T47D (cell line): ENCODE data around the gene FRK.
"Not testable (repeated sequence)": the region's sequence is repeated elsewhere in the genome, so short reads cannot be mapped to it uniquely, and the experiment has no call there.

Experiments
- DNase-seq, 2 experiments: peaks; one replicate each; pipeline versions ENCODE4 v3.0.0 to v3.0.0-alpha.2; 2011 to 2012; ENCODE audit warnings: low read depth in 1 of 2, low spot score in 1 of 2
- JUND ChIP-seq: IDR thresholded peaks from 2 replicates; pipeline ENCODE4 v1.6.1; 2012; ENCODE audit warnings: low read depth
- in situ Hi-C: cut with HindIII; loops from 2 replicates; pipeline ENCODE4 v1.10.0; 2016; ENCODE audit warnings: low sequenced_read_pairs, low pct_unique_long_range_greater_than_20kb

The FRK gene

DNA sequence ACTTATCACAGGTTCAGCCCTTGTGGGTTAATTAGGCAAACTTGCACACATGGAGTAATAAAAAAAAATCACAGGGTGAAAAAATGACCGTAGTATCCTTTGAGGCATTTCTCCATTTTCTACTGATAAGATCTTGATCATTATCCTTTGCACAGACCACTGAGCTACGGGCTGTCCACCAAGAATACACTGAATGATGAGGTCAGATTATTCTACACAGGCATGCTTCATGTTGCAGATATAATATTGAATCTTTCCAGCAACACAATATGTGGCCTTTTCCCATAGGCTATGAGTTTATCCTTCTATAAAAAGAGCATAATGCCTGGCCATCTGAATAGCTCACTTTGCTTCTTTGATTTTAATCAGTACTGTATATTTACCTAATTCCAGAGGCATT is 168.9 kb downstream of the FRK start:
- TF ChIP-seq JUND = no peak
- DNase-seq = no peak
- in situ Hi-C loops = no loop called here

GRCh38 chr6:115891111-115891669 is 169.5 kb downstream of the FRK start:
- DNase-seq = no peak
- in situ Hi-C loops = no loop called here
- no peak for TF ChIP-seq JUND

GRCh38 chr6:115890238-115890637 is 170.5 kb downstream of the FRK start:
- no peak for DNase-seq
- in situ Hi-C loops = no loop called here
- TF ChIP-seq JUND = no peak

GRCh38 chr6:115888687-115889470 is 171.8 kb downstream of the FRK start:
- in situ Hi-C loops, DNase-seq: not testable (repeated sequence)

GRCh38 chr6:115887891-115888290 is 172.8 kb downstream of the FRK start:
- in situ Hi-C loops = no loop called here
- TF ChIP-seq JUND = no peak

DNA sequence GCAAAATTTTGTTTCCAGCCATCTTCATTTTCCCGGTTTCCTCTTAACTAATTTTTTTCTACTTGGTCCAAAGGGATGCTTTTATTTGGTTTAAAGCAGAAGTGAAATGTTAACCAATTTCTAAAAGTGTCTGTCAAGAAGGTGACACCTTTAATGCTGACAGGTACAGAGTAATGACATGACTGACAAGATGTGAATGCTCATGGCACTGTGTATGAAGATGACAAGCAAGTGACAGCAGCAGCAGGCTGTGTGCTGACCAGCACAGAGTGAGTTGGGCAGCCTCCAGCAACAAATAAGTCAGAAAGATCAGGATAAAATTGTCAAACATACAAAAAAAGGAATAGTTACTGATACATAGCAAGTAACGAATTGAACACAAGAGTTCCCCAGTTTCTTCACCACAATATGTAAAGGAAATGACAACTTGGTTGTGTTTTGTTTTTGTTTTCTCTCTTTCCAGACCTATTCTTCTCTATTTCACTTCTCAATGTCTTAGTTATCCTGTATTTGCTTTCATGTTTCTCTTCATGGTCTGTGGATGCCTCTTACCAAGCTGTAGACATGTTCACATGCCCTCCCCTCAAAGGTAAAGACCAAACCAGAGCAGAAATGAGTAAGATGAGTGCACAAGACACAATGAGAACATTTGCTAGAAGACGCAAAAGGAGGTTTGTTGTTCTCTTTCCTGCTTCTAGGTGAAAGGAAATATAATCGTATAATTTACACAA is 174.9 kb downstream of the FRK start:
- in situ Hi-C loops = no loop called here
- TF ChIP-seq JUND = no peak
- DNase-seq = no peak

More at GRCh38 chr6:115887891-115888290, 172.8 kb downstream of the FRK start:
- DNase-seq = no peak

GRCh38 chr6:115882771-115883170 is 177.9 kb downstream of the FRK start:
- DNase-seq = no peak
- in situ Hi-C loops = no loop called here
- TF ChIP-seq JUND = no peak

- peak in 1 of 2 experiments; percentile 2 for DNase-seq
- no peak for TF ChIP-seq JUND
- in situ Hi-C loops = no loop called here
Measured at GRCh38 chr6:115882174-115882573, 178.5 kb downstream of the FRK start.
